ENCODE data around the gene MXD4.

DNA sequence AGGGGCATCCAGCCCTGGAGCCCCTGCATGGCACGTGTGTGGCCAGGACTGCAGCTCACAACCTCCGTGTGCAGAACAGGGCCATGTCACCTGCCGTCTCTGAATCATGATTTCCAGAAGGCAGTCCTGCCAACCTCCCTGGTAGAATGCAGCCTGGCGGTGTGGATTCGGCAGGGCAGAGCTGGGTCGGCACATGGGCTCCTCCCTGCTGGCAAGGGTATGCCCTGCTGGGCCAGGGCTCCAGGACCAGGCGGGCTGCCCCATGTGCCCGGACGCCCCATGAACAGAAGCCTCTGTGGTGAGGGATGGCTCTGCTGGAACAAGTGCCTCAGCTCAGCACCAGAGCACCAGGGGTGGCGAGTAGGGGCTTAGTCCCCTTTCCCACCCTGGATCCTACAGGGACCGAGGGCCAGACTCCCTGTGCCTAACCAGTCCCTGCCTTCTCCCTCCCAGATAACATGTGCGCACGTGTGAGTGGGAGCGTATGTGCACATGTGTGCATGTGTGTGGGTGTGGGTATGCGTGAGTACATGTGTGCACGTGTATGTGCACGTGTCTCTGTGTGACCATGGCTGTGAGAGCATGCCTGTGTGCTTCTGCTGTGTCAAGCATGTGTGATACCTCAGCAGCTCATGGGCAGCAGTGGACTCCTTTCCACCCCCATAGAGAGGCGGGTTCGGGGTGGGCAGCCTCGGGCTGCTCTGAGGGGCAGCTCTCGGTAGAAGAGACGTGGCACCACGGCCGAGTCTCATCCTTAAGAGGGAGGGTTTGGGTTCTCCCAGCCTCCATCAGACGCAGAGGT lies 10.3 kb upstream of the MXD4 start:
- TF ChIP-seq, protein P1, sequence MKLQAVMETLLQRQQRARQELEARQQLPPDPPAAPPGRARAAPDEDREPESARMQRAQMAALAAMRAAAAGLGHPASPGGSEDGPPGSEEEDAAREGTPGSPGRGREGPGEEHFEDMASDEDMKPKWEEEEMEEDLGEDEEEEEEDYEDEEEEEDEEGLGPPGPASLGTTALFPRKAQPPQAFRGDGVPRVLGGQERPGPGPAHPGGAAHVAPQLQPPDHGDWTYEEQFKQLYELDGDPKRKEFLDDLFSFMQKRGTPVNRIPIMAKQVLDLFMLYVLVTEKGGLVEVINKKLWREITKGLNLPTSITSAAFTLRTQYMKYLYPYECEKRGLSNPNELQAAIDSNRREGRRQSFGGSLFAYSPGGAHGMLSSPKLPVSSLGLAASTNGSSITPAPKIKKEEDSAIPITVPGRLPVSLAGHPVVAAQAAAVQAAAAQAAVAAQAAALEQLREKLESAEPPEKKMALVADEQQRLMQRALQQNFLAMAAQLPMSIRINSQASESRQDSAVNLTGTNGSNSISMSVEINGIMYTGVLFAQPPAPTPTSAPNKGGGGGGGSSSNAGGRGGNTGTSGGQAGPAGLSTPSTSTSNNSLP (IDR thresholded peaks at IDR 0.05; ENCODE audit: borderline replicate concordance, low read depth, low read length) = no peak
- TF ChIP-seq FOXJ3 (CRISPR knock-in tag; IDR thresholded peaks at IDR 0.05) (no peak), RHOXF2B (CRISPR knock-in tag; conservative IDR thresholded peaks at IDR 0.05) (no peak), CHD2 (IDR thresholded peaks at IDR 0.05; ENCODE audit: low read depth, low read length) (no peak), CTBP1 (IDR thresholded peaks at IDR 0.05; ENCODE audit: borderline replicate concordance) (no peak)

All from K562 (cell line).